Measurements from ENCODE around the gene HCN1. TPM values are rescaled to one million over a fixed set of nuclear protein-coding genes. Genes with fewer than 3 reads are reported as not detected.

Gene HCN1
- total RNA-seq, 6 experiments from 2014 or later: not detected

DNA sequence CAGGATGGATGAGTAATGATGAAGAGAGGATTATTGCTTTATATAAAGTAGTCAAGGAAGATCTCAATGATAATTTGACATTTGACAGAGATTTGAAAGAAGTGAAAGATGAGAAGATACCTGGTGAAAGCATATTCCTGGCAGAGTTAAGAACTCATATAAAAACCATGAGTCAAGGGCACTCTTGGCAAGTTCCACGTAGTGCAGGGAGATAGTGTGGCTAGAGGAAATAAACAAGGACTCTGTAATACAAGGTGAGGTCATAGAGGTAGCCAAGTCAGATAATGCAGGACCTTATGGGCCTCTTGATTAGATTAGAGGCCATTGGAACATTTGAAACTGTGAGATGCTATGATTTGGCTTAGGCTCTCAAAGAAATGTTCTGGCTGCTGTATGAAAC lies 72.3 kb downstream of the HCN1 start:
- peaks cover 31% of the 10 kb centered on the region for H3K9me3 Mint-ChIP-seq
- no peaks in the 10 kb centered on the region for H3K4me1 Mint-ChIP-seq (ENCODE audit: low read depth)
- H3K36me3 Mint-ChIP-seq (ENCODE audit: low read depth): no peaks in the 10 kb centered on the region
- no peak overlapping the region for H3K4me3 Mint-ChIP-seq
- no peak for DNase-seq
- TF ChIP-seq, protein P1, sequence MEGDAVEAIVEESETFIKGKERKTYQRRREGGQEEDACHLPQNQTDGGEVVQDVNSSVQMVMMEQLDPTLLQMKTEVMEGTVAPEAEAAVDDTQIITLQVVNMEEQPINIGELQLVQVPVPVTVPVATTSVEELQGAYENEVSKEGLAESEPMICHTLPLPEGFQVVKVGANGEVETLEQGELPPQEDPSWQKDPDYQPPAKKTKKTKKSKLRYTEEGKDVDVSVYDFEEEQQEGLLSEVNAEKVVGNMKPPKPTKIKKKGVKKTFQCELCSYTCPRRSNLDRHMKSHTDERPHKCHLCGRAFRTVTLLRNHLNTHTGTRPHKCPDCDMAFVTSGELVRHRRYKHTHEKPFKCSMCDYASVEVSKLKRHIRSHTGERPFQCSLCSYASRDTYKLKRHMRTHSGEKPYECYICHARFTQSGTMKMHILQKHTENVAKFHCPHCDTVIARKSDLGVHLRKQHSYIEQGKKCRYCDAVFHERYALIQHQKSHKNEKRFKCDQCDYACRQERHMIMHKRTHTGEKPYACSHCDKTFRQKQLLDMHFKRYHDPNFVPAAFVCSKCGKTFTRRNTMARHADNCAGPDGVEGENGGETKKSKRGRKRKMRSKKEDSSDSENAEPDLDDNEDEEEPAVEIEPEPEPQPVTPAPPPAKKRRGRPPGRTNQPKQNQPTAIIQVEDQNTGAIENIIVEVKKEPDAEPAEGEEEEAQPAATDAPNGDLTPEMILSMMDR (IDR thresholded peaks at IDR 0.05): no peak
- H3K27ac Mint-ChIP-seq: no peak overlapping the region
- H3K27me3 Mint-ChIP-seq (ENCODE audit: insufficient read depth): no peaks in the 10 kb centered on the region

DNA sequence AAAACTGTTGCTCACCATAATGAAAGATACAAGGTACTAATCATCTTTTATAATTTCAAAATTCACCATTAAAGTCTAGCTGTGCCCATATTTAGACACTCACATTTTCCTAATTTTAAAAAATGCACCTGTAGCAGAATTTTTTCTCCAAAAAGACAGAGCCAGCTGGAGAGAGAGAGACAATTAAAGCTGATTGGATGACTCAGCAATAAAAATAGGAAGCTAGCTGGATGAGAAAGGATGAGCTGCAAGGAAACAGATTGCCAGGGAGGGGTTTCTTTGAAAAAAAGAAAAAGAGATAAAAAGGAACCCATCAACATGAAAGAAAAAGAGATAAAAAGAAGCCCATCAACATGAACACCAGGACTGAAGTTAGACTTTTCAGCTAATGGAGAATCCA lies 73.8 kb downstream of the HCN1 start:
- DNase-seq: no peak

DNA sequence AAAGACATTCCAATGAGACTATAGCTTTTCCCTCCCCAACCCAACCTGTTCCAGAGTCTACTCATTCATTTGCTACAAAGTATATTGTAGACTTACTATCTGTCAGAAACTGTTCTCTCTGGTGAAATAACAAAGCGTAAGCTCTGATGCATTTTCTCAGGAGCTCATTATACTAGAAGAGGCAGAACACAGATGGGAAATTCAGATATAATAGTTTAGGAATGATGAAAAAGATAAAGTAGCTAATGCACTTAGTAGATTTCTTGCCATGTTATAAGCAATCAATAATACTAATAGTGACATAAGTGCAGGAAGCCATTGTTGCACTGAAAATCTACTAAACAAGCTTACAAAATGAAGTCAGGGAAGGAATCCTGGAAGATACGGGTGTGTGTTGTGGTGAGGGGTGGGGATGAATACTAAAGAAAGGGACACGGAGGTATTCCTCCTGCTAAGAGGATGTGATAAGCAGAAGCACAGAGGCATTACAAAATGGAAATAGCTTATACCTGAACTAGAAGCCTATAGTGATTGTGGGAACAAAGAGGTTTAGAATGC lies 78.2 kb downstream of the HCN1 start:
- H3K27ac Mint-ChIP-seq: no peak overlapping the region
- H3K27me3 Mint-ChIP-seq (ENCODE audit: insufficient read depth): no peaks in the 10 kb centered on the region
- DNase-seq: no peak
- no peaks in the 10 kb centered on the region for H3K36me3 Mint-ChIP-seq (ENCODE audit: low read depth)
- TF ChIP-seq, protein P1 (IDR thresholded peaks at IDR 0.05): no peak
- H3K4me1 Mint-ChIP-seq (ENCODE audit: low read depth): no peaks in the 10 kb centered on the region
- peaks cover 27% of the 10 kb centered on the region for H3K9me3 Mint-ChIP-seq
- no peak overlapping the region for H3K4me3 Mint-ChIP-seq

More for the DNA sequence above, 73.8 kb downstream of the HCN1 start:
- H3K4me3 Mint-ChIP-seq: no peak overlapping the region
- H3K36me3 Mint-ChIP-seq (ENCODE audit: low read depth): no peaks in the 10 kb centered on the region
- H3K9me3 Mint-ChIP-seq: peaks cover 38% of the 10 kb centered on the region
- H3K27ac Mint-ChIP-seq: no peak overlapping the region
- no peaks in the 10 kb centered on the region for H3K4me1 Mint-ChIP-seq (ENCODE audit: low read depth)
- no peaks in the 10 kb centered on the region for H3K27me3 Mint-ChIP-seq (ENCODE audit: insufficient read depth)
- TF ChIP-seq, protein P1 (IDR thresholded peaks at IDR 0.05): no peak

DNA sequence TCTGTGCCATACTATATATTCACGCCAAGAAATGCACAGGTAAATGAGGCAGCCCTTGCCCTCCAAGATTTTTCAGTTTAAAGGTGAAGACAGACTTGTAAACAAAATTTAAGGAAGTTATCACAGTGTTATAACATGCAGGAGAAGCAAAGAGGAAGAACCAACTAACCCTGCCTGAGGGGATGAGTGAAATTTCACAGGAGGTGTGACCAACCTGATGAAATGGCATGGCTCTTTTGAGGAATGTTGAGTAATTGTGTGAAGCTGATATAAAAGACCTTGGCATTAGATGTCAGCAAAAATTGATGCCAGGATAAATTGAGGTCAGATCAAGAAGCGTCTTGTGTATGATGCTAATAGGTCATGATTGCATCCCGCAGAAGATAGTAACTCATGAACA lies 86.5 kb downstream of the HCN1 start:
- H3K4me1 Mint-ChIP-seq (ENCODE audit: low read depth): no peaks in the 10 kb centered on the region
- H3K27me3 Mint-ChIP-seq (ENCODE audit: insufficient read depth): no peaks in the 10 kb centered on the region
- no peak overlapping the region for H3K27ac Mint-ChIP-seq
- DNase-seq: no peak
- no peak overlapping the region for H3K4me3 Mint-ChIP-seq
- TF ChIP-seq, protein P1 (IDR thresholded peaks at IDR 0.05): no peak
- H3K9me3 Mint-ChIP-seq: peaks cover 18% of the 10 kb centered on the region
- no peaks in the 10 kb centered on the region for H3K36me3 Mint-ChIP-seq (ENCODE audit: low read depth)

DNA sequence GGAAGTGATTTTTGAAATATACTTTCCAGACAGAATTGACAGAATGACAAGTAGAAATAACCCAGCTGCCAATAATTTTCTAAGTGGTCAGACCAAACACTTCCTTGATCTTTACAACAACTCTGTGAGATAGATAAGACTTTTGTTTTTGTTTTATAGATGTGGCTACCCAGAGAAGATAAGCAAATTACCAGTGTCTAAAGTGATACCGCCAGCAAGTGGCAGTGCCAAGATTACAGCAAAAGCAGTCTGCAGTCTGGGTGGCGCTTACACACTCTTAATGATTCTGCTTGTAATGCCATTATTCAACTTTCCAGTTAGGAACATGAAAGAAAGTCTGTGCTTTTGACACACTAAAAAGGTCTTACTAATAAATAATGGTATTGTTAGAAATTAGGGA lies 92.1 kb downstream of the HCN1 start:
- H3K27me3 Mint-ChIP-seq (ENCODE audit: insufficient read depth): no peaks in the 10 kb centered on the region
- no peak overlapping the region for H3K4me3 Mint-ChIP-seq
- H3K36me3 Mint-ChIP-seq (ENCODE audit: low read depth): no peaks in the 10 kb centered on the region

More for the DNA sequence above, 92.1 kb downstream of the HCN1 start:
- no peaks in the 10 kb centered on the region for H3K4me1 Mint-ChIP-seq (ENCODE audit: low read depth)
- no peak for DNase-seq
- H3K9me3 Mint-ChIP-seq: peaks cover 22% of the 10 kb centered on the region
- no peak overlapping the region for H3K27ac Mint-ChIP-seq
- TF ChIP-seq, protein P1 (IDR thresholded peaks at IDR 0.05): no peak
